Dendritic cell treated with granulocyte-macrophage colony-stimulating factor and Interleukin-4, amounts not matched to agents 40 ng/mL and 50 ng/mL, for 4 days (primary cell): ENCODE measurements around the gene CLEC20A.
"Not testable (repeated sequence)": the region's sequence is repeated elsewhere in the genome, so short reads cannot be mapped to it uniquely, and the experiment has no call there.

Source experiments
- H3K27ac Mint-ChIP-seq: one replicate; pipeline ENCODE4 v1.8.0; 2022; ENCODE audit warnings: mild to moderate bottlenecking, mixed read lengths
- H3K27me3 Mint-ChIP-seq: one replicate; pipeline ENCODE4 v1.8.0; 2022; ENCODE audit warnings: mild to moderate bottlenecking, mixed read lengths
- H3K36me3 Mint-ChIP-seq: one replicate; pipeline ENCODE4 v1.8.0; 2022; ENCODE audit warnings: low read depth, mixed read lengths
- H3K4me1 Mint-ChIP-seq: one replicate; pipeline ENCODE4 v1.8.0; 2022; ENCODE audit warnings: low read depth, mixed read lengths
- H3K4me3 Mint-ChIP-seq: one replicate; pipeline ENCODE4 v1.8.0; 2022; ENCODE audit warnings: mild to moderate bottlenecking, moderate library complexity, mixed read lengths
- H3K9me3 Mint-ChIP-seq: one replicate; pipeline ENCODE4 v1.8.0; 2022; ENCODE audit warnings: mixed read lengths
- intact Hi-C: fragments of 100-400 bp; cut with micrococcal nuclease; formaldehyde crosslinking; loops from one replicate; pipeline ENCODE4 v1.15.0; 2022

Gene CLEC20A

GRCh38 chr1:178518894-178519293, 22.1 kb upstream of the CLEC20A start:
- intact Hi-C loops, result no loop called here
- Mint-ChIP-seq H3K4me3 (no peak overlapping the region), H3K4me1 (no peaks in the 10 kb centered on the region), H3K36me3 (no peaks in the 10 kb centered on the region), H3K9me3 (no peaks in the 10 kb centered on the region), H3K27me3 (peaks cover 1% of the 10 kb centered on the region), H3K27ac (no peak overlapping the region)

- no peak overlapping the region for H3K4me3 Mint-ChIP-seq
- H3K9me3 Mint-ChIP-seq, result no peaks in the 10 kb centered on the region
- H3K27me3 Mint-ChIP-seq, result peaks cover 1% of the 10 kb centered on the region
- H3K27ac Mint-ChIP-seq, result no peak overlapping the region
- no peaks in the 10 kb centered on the region for H3K36me3 Mint-ChIP-seq
- intact Hi-C loops, result no loop called here
- no peaks in the 10 kb centered on the region for H3K4me1 Mint-ChIP-seq
Observed at GRCh38 chr1:178516110-178516509, 19.3 kb upstream of the CLEC20A start.

DNA sequence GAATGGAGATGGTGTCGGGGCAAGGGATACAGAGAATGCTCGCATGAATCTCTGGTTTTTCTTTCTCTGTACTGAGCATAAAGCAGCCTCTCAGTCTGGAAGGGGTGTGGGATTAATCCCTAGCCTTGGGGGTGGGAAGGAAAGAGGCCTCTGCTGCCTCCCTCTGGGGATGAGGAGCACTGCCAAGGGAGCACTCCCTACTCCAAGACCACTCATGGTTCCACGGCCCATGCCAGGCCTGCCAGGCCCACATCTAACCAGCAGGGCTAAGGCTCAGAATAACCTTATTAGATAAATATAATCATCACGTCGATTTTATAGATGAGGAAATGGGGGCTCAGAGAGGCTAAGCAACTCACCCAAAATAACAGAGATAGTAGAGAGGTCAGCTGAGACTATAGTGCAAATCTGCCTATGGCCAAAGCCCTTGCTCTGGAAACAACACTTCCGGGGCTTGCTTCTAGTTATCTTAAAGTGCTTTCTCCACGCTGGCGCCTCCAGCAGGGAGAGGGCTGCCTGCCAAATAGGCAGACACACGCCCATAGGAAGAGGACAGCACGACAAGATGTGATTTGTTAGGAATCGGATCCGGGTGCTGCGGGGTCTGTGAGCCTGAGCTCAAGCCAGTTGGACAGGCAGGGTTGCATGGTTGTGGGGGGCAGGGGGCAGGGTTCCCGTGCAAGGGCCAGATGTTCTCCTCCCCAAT, 16.7 kb upstream of the CLEC20A start:
- H3K27me3 Mint-ChIP-seq, result no peaks in the 10 kb centered on the region
- no peak overlapping the region for H3K27ac Mint-ChIP-seq
- H3K4me3 Mint-ChIP-seq, result no peak overlapping the region
- H3K4me1 Mint-ChIP-seq, result no peaks in the 10 kb centered on the region
- intact Hi-C loops, result no loop called here
- H3K9me3 Mint-ChIP-seq, result no peaks in the 10 kb centered on the region
- no peaks in the 10 kb centered on the region for H3K36me3 Mint-ChIP-seq

GRCh38 chr1:178512566-178513277, 16.0 kb upstream of the CLEC20A start, which contains the start of gene TEX35:
TEX35 (plus strand) TSS chr1:178513109; CDS start chr1:178513189, 80 bp downstream.
- Mint-ChIP-seq H3K36me3 (no peaks in the 10 kb centered on the region), H3K27ac (no peak within 1 kb of the TSS), H3K27me3 (no peaks in the 10 kb centered on the region), H3K4me3 (no peak within 1 kb of the TSS), H3K9me3 (no peaks in the 10 kb centered on the region), H3K4me1 (no peaks in the 10 kb centered on the region)
- intact Hi-C loops, result no loop called here

- no peaks in the 10 kb centered on the region for H3K27me3 Mint-ChIP-seq
- intact Hi-C loops, result no loop called here
- H3K9me3 Mint-ChIP-seq, result no peaks in the 10 kb centered on the region
- no peaks in the 10 kb centered on the region for H3K36me3 Mint-ChIP-seq
- no peak overlapping the region for H3K4me3 Mint-ChIP-seq
- no peaks in the 10 kb centered on the region for H3K4me1 Mint-ChIP-seq
- no peak overlapping the region for H3K27ac Mint-ChIP-seq
Observed at GRCh38 chr1:178510155-178510554, 13.4 kb upstream of the CLEC20A start.

GRCh38 chr1:178509414-178510007, 12.7 kb upstream of the CLEC20A start:
- H3K36me3 Mint-ChIP-seq, result no peaks in the 10 kb centered on the region
- intact Hi-C loops, result no loop called here
- H3K4me3 Mint-ChIP-seq, result no peak overlapping the region
- no peaks in the 10 kb centered on the region for H3K4me1 Mint-ChIP-seq
- H3K27ac Mint-ChIP-seq, result no peak overlapping the region
- no peaks in the 10 kb centered on the region for H3K27me3 Mint-ChIP-seq
- no peaks in the 10 kb centered on the region for H3K9me3 Mint-ChIP-seq

DNA sequence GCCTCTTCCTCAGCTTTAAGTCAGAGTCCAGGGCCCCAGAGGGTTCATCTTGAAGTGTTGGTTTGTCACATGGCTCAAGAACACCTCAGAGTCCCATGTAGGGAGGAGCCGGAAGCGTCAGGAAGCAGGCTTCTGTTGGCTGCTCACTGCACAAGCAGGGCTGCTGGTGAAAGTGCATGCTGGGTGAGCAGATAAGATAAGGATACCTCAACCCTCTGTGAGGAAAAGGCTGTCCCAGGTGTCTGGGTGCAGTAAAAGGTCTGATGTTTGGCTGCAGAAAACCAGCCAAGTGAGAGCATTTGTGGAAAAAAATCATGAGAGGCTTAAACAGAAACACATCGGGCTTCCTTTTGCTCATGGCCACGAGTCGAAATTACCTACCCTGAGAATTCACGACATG, 9.9 kb upstream of the CLEC20A start:
- H3K4me3 Mint-ChIP-seq, result no peak overlapping the region
- H3K36me3 Mint-ChIP-seq, result no peaks in the 10 kb centered on the region
- H3K27ac Mint-ChIP-seq, result no peak overlapping the region
- intact Hi-C loops, result no loop called here
- no peaks in the 10 kb centered on the region for H3K9me3 Mint-ChIP-seq
- no peaks in the 10 kb centered on the region for H3K4me1 Mint-ChIP-seq
- H3K27me3 Mint-ChIP-seq, result no peaks in the 10 kb centered on the region

- no peak overlapping the region for H3K4me3 Mint-ChIP-seq
- intact Hi-C loops, result no loop called here
Observed at GRCh38 chr1:178506177-178506576, 9.4 kb upstream of the CLEC20A start.

DNA sequence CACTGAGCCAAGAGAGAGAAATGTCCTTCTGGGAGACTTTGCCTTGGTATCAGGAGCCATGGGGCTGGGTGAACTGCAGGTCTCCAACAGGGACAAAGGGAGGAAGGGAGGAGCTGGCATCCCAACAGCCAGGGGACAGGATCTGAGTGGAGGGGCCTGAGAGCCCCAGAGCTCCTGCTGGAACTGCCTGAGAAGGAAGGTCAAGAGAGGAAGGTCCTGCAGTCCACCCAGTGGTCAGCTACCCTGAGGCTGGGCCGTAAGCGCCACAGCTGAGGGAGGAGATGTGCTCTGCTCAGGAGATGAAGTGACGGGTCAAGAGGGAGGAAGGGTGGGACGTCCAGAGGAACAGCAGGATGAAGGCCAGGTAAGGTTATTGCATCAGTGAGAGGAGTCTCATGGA, 7.5 kb upstream of the CLEC20A start:
- Mint-ChIP-seq H3K4me3 (no peak overlapping the region), H3K27ac (no peak overlapping the region), H3K36me3 (no peaks in the 10 kb centered on the region), H3K9me3 (no peaks in the 10 kb centered on the region), H3K27me3 (no peaks in the 10 kb centered on the region), H3K4me1 (no peaks in the 10 kb centered on the region)
- intact Hi-C loops, result loop anchor here (5.0 kb wide), 1 partner anchor 472 kb away; no protein-coding TSS in a partner anchor

More at GRCh38 chr1:178506177-178506576, 9.4 kb upstream of the CLEC20A start:
- Mint-ChIP-seq H3K27me3 (no peaks in the 10 kb centered on the region), H3K27ac (no peak overlapping the region), H3K4me1 (no peaks in the 10 kb centered on the region), H3K36me3 (no peaks in the 10 kb centered on the region), H3K9me3 (no peaks in the 10 kb centered on the region)

DNA sequence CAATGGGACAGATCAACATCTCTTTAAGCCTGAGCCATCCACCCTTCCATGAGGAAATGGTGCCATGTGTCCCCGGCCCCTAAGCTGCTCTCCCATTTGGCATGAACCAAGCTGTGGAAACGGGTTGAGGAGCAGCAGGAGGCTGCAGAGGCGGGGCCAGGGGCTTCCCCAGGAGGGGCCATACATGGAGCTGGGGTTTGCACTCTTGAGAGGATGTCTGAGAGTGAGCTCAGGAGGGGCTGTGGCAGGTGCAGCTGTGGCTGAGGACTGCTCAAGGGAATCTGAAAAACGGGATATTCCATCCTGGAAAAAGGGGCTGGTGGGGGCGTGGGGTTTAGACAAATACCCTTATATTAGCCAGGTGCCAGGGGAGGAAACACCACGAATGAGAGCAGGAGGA, 7.1 kb upstream of the CLEC20A start:
- Mint-ChIP-seq H3K9me3 (no peaks in the 10 kb centered on the region), H3K4me3 (no peak overlapping the region), H3K27me3 (no peaks in the 10 kb centered on the region), H3K36me3 (no peaks in the 10 kb centered on the region), H3K27ac (no peak overlapping the region), H3K4me1 (no peaks in the 10 kb centered on the region)
- intact Hi-C loops, result loop anchor here (5.0 kb wide), 1 partner anchor 472 kb away; no protein-coding TSS in a partner anchor

DNA sequence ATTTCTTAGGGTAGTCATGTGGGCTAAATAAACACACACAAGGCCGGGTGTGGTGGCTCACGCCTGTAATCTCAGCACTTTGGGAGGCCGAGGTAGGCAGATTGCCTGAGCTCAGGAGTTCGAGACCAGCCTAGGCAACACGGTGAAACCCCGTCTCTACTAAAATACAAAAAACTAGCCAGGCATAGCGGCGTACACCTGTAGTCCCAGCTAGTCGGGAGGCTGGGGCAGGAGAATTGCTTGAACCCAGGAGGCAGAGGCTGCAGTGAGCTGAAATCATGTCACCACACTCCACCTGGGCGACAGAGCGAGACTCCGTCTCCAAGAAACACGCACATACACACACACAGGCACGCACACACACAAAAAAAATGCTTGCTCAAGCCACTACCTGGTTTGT, 6.6 kb upstream of the CLEC20A start:
- not testable (repeated sequence) for H3K36me3 Mint-ChIP-seq, H3K9me3 Mint-ChIP-seq, H3K4me1 Mint-ChIP-seq, H3K27me3 Mint-ChIP-seq, H3K4me3 Mint-ChIP-seq, H3K27ac Mint-ChIP-seq
- intact Hi-C loops, result loop anchor here (5.0 kb wide), 1 partner anchor 471 kb away; no protein-coding TSS in a partner anchor

- Mint-ChIP-seq H3K4me1 (no peaks in the 10 kb centered on the region), H3K9me3 (no peaks in the 10 kb centered on the region), H3K4me3 (no peak overlapping the region), H3K27me3 (no peaks in the 10 kb centered on the region), H3K36me3 (no peaks in the 10 kb centered on the region), H3K27ac (no peak overlapping the region)
- intact Hi-C loops, result loop anchor here (5.0 kb wide), 1 partner anchor 471 kb away; no protein-coding TSS in a partner anchor
Observed at GRCh38 chr1:178502856-178503255, 6.1 kb upstream of the CLEC20A start.

DNA sequence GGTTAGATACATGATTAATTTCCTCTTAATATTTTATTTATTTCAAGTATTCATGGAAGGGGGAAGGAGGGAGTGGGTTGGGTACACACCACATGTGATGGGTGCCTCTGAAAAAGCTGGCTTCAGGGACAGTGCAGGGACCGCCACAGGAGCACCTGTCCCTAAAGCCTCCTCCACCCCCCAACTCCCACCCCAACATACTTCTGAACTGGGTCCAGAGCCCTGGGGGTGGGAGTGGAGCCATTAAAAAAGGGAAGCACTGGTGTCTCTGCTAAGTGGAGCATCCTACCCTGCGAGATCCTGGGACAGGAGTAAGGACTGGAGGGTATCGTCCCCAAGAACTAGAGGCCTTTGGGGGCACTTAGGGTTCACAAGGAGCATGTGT, 5.6 kb upstream of the CLEC20A start:
- no peak overlapping the region for H3K27ac Mint-ChIP-seq
- no peaks in the 10 kb centered on the region for H3K9me3 Mint-ChIP-seq
- no peaks in the 10 kb centered on the region for H3K4me1 Mint-ChIP-seq
- no peak overlapping the region for H3K4me3 Mint-ChIP-seq
- H3K36me3 Mint-ChIP-seq, result no peaks in the 10 kb centered on the region
- no peaks in the 10 kb centered on the region for H3K27me3 Mint-ChIP-seq
- intact Hi-C loops, result loop anchor here (5.0 kb wide), 1 partner anchor 470 kb away; no protein-coding TSS in a partner anchor

GRCh38 chr1:178501705-178502329, 5.1 kb upstream of the CLEC20A start:
- H3K4me3 Mint-ChIP-seq, result no peak overlapping the region
- no peaks in the 10 kb centered on the region for H3K27me3 Mint-ChIP-seq
- no peaks in the 10 kb centered on the region for H3K36me3 Mint-ChIP-seq
- H3K4me1 Mint-ChIP-seq, result no peaks in the 10 kb centered on the region
- intact Hi-C loops, result loop anchor here (1.0 to 5.0 kb wide), 2 partner anchors 192 to 470 kb away; no protein-coding TSS in a partner anchor
- H3K27ac Mint-ChIP-seq, result no peak overlapping the region
- no peaks in the 10 kb centered on the region for H3K9me3 Mint-ChIP-seq
